Esophagus squamous epithelium (tissue), 4 donors: Measurements from ENCODE around the gene LPP.

Source experiments
- CTCF ChIP-seq, 6 experiments: fragments of 450-650 bp in 4 of 6; fragments of 200-600 bp in 2 of 6; sonication (generic) in 2 of 6; IDR thresholded peaks; one replicate each; pipeline ENCODE4 v1.5.1; 2016 to 2019; ENCODE audit warnings: antibody characterized with exemption in 6 of 6, mild to moderate bottlenecking in 4 of 6, moderate library complexity in 4 of 6
- POLR2A ChIP-seq, 4 donors: fragments of 450-650 bp; IDR thresholded peaks; one replicate each; pipeline ENCODE4 v1.6.1; 2017; ENCODE audit warnings: antibody characterized with exemption in 4 of 4, mild to moderate bottlenecking in 4 of 4, moderate library complexity in 3 of 4

GRCh38 chr3:188689101-188689574 lies 535.2 kb downstream of the LPP start:
- no peak for TF ChIP-seq POLR2A (IDR thresholded peaks at IDR 0.05)
- TF ChIP-seq CTCF (IDR thresholded peaks at IDR 0.05) = no peak
